ENCODE measurements around the gene CCDC116.
"Not testable (repeated sequence)": the region's sequence is repeated elsewhere in the genome, so short reads cannot be mapped to it uniquely, and the experiment has no call there.

Gene CCDC116

GRCh38 chr22:21611210-21611977 is 21.2 kb upstream of the CCDC116 start:
- no peak for DNase-seq

GRCh38 chr22:21612858-21613257 is 19.7 kb upstream of the CCDC116 start:
- no peak for DNase-seq

DNA sequence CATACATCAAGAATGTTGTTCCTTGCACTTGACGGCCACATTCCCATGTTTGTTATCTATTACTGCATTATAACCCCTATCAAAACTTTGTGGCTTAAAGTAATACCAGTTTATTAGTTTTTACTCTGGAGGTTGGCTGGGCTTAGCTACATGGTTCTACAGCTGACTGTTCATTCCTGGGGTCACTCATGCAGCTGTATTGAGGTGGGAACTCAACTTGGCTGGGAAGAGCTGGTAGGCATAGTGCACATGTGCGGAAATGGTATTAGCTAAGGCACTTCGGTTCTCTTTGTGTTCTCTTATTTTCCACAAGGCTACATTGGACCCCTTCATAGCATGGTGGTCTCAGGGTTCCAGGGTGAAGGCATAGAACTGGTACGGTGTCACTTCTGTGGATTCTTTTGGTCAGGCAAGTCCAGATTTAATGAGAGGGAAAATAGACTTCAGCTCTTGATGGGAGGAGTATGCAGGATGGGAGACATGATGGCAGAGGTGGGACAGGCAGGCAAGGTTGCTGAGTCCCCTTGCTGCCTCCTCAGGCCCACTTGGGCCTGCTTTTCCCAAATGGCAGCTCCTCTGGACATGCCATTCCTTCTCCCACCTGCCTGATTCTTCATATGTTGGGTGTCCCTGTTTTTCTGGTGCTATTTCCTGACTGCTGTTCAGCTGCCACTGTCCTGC is 18.9 kb upstream of the CCDC116 start:
- no peak for DNase-seq

- DNase-seq, result no peak
Observed at GRCh38 chr22:21615731-21616130, 16.8 kb upstream of the CCDC116 start.

DNA sequence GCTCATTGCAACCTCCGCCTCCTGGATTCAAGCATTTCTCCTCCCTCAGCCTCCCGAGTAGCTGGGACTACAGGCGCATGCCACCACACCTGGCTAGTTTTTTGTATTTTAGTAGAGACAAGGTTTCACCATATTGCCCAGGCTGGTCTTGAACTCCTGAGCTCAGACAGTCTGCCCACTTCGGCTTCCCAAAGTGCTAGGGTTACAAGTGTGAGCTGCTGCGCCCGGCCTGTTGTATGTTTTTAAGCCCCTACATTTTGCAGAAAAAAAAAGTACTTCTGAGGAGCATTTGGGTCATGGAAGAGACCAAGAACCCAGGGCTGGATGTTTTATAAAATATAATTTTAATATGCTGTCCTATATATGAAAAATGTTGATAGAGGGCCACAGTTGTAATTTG is 15.2 kb upstream of the CCDC116 start:
- not testable (repeated sequence) for DNase-seq

GRCh38 chr22:21621025-21621424 is 11.5 kb upstream of the CCDC116 start:
- no peak for DNase-seq

DNA sequence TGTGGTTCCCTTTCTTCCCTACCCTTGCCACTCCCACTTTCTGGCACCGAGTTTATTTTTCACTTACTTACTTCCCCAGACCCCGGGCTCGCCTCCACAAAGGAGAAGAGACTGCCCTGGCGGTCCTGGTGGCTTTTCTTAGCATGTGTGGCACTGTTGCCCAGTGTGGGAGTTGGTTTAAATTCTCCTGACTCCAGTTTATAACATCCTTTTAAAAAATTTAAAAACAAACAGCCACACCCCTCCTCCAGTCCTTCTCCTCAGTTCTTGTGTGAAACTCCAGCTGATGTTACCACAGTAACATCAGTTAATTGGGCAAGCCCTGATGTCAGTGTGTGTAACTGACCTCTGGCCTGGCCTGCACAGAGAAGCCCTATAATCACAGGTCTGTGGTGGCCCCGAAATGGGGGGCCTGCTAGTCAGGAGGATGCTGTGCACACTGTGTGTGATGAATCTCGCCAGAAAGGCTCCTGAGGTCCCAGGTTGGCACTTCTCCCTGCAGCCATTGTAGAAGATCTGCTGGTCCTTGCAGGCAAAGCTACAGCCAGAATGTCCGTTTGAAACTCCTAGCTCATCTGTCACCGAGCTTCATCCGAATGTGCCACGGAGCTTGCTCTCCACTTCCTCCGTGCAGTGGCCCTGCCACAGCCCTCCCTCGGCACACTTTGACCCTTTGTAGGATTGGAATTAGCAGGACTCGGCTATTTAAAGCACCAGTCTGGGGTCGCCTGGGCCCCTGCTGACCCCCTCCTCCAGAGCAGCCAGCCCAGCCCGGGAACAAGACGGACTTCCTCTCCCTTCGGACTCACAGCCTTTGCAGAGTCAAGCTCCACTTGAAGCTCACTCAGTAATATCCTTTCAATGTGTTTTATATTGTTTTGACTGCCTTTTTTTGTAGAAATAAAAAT is 10.3 kb upstream of the CCDC116 start:
- DNase-seq, result no peak

DNA sequence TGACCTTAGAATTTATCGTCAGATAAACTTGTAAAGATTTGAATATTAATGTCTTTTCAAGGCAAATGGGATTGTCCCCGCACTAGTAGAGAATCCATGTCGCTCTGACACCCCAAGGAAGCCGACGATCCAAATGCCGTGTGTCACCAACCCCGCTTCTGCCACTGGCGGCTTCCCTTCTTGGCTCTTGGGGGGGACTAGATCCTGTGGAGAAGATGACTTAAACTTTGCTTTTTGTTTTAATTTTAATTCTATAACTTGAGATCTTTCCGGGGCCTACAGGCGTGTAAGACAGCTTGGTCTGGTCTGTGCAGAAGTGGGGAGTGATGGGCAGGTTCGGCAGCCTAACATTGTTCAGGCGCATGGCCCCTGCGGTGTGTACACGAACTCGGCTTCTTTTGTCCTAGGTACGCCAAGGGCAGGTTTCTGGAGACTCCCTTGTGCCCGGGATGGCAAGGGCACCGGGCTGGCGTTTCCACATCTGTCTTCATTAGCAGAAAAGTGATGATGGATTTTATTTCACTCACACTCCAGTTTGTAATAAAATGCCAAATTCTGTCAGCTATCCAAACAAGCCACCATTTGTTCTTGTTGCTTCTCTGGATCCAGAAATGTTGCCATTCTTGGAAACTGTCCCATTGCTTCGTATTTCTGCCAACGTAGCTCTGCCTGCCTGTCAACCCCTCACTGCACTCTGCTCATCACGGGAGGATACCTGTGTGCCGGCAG is 9.5 kb upstream of the CCDC116 start:
- no peak for DNase-seq

DNA sequence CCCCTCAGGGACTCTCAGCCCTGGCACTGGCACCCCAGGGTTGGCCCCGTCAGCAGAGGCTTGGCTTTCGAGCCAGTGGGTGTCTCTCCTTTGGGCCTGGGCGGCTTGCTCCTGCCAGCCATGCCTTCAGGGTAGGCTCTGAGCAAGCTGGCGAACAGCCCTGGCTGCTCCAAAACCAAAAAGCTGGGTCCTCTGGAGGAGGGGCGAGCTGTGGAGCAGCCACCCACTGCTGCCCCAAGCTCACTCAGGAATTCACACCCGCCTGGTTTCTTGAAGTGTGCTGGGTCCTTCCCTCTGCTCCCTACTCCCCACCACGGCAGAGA is 9.0 kb upstream of the CCDC116 start:
- DNase-seq, result no peak

- DNase-seq, result peak; percentile 40
Observed at GRCh38 chr22:21624120-21624879, 8.3 kb upstream of the CCDC116 start.

DNA sequence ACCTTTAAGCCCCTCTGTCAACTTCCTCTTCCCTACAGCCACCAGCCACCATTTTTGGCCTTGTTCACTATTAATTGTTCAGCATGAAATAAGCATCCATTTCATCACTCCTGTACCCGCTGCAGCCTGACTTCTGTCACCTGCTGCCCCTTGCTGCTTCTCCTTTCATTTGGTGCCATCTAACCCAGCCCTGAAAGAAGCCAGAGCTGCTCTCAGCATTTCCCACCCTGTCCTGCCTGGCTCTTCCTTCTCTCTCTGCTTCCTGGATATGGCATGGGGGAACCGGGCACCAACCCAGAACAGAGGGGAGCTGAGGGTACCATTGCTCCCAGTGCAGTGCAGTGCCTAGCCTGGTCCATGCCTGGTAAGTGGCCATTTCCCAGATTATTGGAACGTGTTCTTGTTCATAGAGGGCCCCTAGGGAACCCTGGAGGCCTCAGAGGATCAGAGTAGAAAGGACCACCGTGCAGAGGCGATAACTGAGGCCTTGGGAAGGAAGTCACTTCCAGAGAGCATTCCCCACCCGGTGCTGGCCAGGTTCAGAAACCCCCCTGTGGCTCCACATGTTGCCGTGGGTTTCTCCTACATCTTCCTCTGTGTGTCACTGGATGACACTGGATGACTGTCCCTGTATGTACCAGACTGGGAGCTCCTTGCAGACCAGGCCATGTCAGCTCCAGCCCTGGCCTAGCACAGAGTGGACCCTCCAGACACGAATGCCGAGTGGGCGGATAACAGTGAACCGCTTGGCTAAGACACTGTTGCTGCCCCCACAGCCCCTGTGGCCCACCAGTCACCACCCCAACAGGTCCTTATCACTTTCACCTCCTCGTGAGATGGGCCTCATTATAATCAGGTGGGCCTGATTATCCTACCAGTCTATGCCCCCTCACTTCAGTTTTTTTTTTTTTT is 7.4 kb upstream of the CCDC116 start:
- no peak for DNase-seq

DNA sequence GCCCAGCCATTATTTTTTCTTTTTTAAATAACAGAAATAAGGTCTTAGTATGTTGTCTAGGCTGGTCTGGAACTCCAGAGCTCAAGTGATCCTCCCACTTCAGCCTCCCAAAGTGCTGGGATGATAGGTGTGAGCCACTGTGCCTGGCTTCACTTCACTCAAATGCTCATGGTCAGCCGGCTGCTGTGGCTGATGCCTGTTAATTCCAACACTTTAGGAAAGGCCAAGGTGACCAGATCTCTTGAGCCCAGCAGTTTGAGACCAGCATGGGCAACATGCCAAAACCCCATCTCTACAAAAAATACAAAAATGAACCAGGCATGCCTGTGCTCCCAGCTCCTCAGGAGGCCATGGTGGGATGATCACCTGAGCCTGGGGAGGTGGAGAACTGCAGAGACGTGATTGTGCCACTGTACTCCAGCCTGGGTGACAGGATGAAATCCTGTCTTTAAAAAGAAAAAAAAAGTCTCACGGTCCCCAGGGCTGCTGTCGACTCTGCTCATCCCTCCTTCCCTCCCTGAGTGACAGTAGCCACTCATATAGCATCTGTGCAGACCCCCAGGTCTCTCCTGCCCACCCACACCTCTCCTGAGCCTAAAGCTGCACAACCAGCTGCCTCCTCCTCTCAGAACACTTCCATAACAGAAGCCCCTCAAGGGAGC is 6.4 kb upstream of the CCDC116 start:
- DNase-seq, result no peak

DNA sequence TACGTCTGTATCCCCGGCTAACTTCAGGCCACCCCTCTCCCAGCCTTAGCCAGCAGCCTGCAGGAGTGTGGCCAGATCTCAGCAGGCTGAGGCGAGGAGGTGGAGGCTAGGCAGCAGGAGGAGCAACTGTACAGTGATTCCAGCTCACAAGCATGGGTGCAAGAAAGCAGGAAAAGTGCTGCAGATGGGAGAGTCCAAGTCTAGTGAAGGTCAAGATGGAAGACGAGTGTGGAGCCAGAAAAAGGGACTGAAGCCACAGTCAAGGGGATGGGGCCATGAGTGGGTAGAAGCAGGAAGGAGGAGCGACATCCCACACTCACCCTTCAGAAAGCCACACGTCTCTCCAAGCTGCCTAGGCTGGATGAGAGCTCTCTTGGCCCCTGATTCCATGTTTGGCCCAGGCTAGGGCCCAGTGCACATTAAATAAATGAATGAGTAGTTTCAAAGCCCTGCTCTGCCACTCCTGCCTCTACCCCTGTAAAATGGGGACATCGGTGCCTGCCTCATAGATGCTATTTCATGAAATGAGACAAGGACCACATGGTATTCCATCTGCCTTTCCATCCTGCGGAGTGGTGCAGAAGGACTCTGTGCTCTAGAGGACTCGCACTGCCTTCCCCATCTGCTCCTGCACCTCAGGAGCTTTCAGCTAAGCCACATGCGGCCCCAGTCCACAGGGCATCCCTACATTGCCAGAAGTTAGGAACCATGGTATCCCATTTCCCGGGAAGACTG is 5.7 kb upstream of the CCDC116 start:
- DNase-seq, result no peak

GRCh38 chr22:21628386-21629254 is 3.9 kb upstream of the CCDC116 start:
- DNase-seq, result no peak

DNA sequence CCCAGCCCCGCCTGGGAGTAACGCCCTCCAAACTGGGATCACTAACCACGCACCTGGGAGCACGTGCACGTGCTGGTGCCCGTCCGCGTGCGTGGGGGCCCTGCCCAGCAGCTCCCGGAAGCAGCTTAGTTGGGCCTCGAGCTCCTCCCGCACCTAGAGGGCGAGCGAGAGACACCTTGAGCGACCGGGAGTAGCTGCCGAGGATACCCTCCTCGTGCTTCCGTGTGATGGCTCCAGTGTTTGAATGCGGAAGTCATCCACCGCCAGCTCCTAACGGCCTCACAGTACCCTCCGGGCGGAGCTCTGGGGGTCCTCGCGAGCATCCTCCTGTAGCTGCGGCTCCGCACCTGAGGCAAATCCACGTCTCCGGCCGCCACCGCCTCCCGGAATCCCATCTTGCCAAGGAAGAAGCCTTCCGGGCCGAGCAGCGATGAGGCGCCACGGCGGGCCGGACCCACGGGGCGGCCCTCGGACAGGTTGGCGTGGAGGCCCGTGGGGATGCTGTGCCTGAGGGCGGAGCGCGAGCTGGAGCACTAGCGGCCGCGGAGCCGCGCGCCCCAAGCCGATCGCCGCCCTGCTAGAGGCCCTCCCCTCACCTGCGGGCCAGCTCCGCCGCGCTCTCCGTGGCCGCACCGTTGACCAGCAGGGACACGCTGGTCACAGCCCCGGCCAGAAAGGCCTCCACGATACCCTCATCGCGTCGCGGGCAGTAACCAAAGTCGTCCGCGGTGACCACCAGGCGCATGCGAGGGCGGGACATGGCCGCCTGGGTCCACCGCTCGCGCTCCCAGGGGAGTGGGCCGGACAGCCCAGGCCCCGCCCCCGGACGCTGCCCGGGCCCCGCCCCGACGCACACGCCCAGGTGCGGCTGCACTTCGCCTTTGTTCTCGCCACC is 3.1 kb upstream of the CCDC116 start, which contains the start of gene YDJC:
YDJC (minus strand) TSS at position 768 of the 895 bp plus-strand sequence; CDS start at position 760, 8 bp downstream.
- DNase-seq, result peak; percentile 94

DNA sequence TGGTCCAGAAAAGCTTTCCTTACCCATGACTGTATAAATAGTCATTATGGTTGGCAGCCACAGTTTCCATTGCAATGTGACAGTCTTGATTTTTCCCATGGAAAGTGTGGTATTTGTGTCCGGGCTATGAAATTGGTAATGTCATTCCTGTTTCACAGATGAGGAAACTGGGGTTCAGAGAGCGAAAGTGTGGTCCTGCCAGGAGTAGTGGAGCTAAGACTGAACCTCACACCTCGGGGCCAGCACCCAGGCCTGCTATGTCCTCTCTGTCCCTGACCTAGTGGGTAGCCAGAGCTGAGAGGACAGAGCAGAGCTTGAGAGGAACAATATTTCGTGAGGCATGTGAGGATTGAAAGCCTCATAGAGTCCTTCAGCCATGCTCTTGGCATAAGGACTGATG is 1.5 kb upstream of the CCDC116 start:
- no peak for DNase-seq

GRCh38 chr22:21632931-21633330 is 371 bp downstream of the CCDC116 start:
- no peak for DNase-seq

GRCh38 chr22:21633481-21633880 is 921 bp downstream of the CCDC116 start:
- DNase-seq, result no peak
